ENCODE data around the gene FAM110C. TPM values are rescaled to one million over a fixed set of nuclear protein-coding genes. Genes with fewer than 3 reads are reported as not detected.
"Not testable (repeated sequence)": the region's sequence is repeated elsewhere in the genome, so short reads cannot be mapped to it uniquely, and the experiment has no call there.

Gene FAM110C
- total RNA-seq, 1 donor from 2014 or later: 0.07 TPM

- H3K9me3 Mint-ChIP-seq: no peaks in the 10 kb centered on the region
- no peak for DNase-seq (ENCODE audit: low read depth, low spot score)
- TF ChIP-seq, protein P1, sequence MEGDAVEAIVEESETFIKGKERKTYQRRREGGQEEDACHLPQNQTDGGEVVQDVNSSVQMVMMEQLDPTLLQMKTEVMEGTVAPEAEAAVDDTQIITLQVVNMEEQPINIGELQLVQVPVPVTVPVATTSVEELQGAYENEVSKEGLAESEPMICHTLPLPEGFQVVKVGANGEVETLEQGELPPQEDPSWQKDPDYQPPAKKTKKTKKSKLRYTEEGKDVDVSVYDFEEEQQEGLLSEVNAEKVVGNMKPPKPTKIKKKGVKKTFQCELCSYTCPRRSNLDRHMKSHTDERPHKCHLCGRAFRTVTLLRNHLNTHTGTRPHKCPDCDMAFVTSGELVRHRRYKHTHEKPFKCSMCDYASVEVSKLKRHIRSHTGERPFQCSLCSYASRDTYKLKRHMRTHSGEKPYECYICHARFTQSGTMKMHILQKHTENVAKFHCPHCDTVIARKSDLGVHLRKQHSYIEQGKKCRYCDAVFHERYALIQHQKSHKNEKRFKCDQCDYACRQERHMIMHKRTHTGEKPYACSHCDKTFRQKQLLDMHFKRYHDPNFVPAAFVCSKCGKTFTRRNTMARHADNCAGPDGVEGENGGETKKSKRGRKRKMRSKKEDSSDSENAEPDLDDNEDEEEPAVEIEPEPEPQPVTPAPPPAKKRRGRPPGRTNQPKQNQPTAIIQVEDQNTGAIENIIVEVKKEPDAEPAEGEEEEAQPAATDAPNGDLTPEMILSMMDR (conservative IDR thresholded peaks at IDR 0.05): no peak
- peaks cover 21% of the 10 kb centered on the region for H3K27me3 Mint-ChIP-seq (ENCODE audit: low read depth)
- H3K4me1 Mint-ChIP-seq: no peaks in the 10 kb centered on the region
- no peak overlapping the region for H3K4me3 Mint-ChIP-seq
- no peaks in the 10 kb centered on the region for H3K36me3 Mint-ChIP-seq (ENCODE audit: low read depth)
- H3K27ac Mint-ChIP-seq (ENCODE audit: unreplicated experiment): no peak overlapping the region
Measured at GRCh38 chr2:80971-81736, 34.8 kb upstream of the FAM110C start.

DNA sequence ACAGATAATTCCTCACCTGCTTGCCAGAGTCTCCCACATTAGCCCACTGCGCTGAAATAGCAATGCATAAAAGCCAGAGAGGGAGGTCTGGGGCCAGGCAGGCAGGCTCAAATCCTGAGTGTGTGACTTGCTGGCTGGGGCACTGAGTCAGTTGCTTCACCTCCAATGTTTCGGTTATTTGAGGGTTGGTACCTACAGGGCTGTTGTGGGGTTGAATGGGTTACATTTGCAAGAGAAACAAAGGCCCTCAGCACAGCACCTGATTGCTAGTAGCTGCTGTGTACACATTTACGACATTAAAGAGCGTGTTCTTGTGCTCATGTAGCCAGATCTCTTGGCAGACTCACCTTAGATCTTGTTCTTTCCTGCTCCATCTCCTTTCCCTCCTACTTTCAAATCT is 34.1 kb upstream of the FAM110C start:
- H3K4me3 Mint-ChIP-seq: no peak overlapping the region
- DNase-seq (ENCODE audit: low read depth, low spot score): no peak
- H3K27me3 Mint-ChIP-seq (ENCODE audit: low read depth): peaks cover 21% of the 10 kb centered on the region
- H3K9me3 Mint-ChIP-seq: no peaks in the 10 kb centered on the region
- no peak overlapping the region for H3K27ac Mint-ChIP-seq (ENCODE audit: unreplicated experiment)
- TF ChIP-seq, protein P1 (conservative IDR thresholded peaks at IDR 0.05): no peak
- H3K4me1 Mint-ChIP-seq: no peaks in the 10 kb centered on the region
- no peaks in the 10 kb centered on the region for H3K36me3 Mint-ChIP-seq (ENCODE audit: low read depth)

DNA sequence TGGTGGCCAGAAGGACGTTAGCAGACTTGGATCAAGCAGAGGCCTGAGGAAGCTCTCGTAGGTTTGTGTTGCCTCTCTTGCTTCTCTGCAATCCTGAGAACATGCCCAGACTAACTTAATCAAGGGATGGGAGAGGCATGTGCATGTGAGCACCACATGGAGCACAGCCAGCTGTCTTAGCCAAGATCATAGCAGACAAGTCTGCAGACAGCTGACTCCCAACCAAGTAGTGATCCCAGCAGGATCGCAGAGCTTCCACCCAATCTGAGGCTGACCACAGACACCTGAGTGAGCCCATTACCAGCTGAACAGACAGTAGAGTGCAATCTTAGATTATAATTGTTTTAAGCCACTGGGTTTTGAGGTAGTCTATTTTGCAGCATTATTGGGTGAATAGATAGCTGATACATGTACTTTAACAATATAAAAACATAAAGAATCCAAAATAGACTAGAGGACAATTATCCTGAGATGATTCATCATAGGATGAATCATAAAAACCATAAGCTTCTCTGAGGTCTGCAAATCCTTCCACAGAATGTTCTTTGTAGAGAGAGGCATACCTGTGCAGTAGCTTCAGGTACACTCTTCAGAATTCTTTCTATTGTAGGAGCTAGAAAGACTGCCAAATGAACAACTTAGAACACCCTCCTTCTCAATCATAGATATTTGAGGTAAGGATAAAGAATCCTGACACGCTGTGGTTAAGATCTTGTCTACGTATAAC is 25.2 kb upstream of the FAM110C start:
- no peaks in the 10 kb centered on the region for H3K36me3 Mint-ChIP-seq (ENCODE audit: low read depth)
- TF ChIP-seq, protein P1 (conservative IDR thresholded peaks at IDR 0.05): no peak
- no peak for DNase-seq (ENCODE audit: low read depth, low spot score)
- H3K4me3 Mint-ChIP-seq: no peak overlapping the region
- peaks cover 4% of the 10 kb centered on the region for H3K9me3 Mint-ChIP-seq
- H3K4me1 Mint-ChIP-seq: peaks cover 6% of the 10 kb centered on the region
- no peak overlapping the region for H3K27ac Mint-ChIP-seq (ENCODE audit: unreplicated experiment)
- H3K27me3 Mint-ChIP-seq (ENCODE audit: low read depth): no peaks in the 10 kb centered on the region

DNA sequence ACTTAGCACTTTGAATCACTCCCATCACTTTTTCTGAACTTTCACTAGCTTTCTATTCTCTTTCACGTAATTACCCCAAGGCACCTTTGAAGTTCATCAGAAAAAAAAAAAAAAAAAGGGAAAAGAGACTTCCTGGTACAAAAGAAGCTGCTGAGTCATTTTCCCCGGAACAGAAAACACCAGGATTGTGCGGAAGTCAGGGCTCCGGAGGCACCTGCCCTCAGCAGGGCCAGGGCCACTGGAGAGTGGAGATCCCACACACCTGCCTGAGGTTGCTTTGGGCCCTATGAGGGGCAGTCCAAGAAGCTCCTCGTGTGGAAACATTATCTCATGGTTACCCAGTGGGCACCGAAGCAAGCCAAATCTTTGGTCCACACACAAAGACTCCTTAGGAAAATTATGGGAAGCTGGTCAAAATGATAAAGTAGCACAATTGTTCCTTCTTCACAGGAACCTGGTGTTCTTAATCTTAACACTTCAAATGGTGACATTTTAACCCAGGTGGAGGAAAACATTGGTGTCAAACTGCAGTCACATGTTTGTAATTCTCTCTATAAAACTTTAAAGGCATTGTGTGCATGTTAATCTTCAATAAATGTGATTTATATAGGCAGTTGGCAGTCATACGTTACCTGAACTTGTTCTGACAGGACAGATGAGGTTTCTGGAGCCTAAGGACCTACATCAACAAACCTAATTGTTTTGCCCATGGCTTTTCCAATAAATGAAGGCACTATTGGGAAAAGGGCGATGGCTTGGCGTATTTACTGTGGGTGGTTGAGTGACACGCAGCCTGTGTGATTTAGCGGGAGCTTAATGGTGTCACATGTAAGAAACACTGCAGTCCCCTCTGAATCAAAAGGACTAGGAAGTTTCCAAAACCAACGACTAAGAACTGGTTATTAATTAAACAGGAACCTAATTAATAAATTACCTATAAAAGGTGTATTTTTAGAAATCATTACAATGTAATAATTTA is 23.4 kb upstream of the FAM110C start:
- Mint-ChIP-seq H3K36me3 (ENCODE audit: low read depth) (no peaks in the 10 kb centered on the region), H3K27me3 (ENCODE audit: low read depth) (no peaks in the 10 kb centered on the region), H3K4me3 (no peak overlapping the region), H3K9me3 (peaks cover 4% of the 10 kb centered on the region), H3K27ac (ENCODE audit: unreplicated experiment) (peak overlapping the region; percentile 14), H3K4me1 (peaks cover 6% of the 10 kb centered on the region)
- no peak for DNase-seq (ENCODE audit: low read depth, low spot score)
- TF ChIP-seq, protein P1 (conservative IDR thresholded peaks at IDR 0.05): no peak

GRCh38 chr2:68637-69036 is 22.3 kb upstream of the FAM110C start:
- H3K27ac Mint-ChIP-seq (ENCODE audit: unreplicated experiment); H3K4me3 Mint-ChIP-seq; H3K9me3 Mint-ChIP-seq: not testable (repeated sequence)

More at GRCh38 chr2:68637-69036, 22.3 kb upstream of the FAM110C start:
- not testable (repeated sequence) for H3K27me3 Mint-ChIP-seq (ENCODE audit: low read depth); H3K4me1 Mint-ChIP-seq; H3K36me3 Mint-ChIP-seq (ENCODE audit: low read depth); DNase-seq (ENCODE audit: low read depth, low spot score)

Measured in neural crest cell (in vitro differentiated cells).